Sigmoid colon (tissue), 7 donors: ENCODE results near the gene CHERP. TPM values are rescaled to one million over a fixed set of nuclear protein-coding genes. Genes with fewer than 3 reads are reported as not detected.

Source experiments
- DNase-seq: peaks from one replicate; pipeline ENCODE4 v3.0.0-alpha.2; 2019
- H3K27ac ChIP-seq, 4 donors: fragments of 200-600 bp; sonication (generic); one replicate each; pipeline ENCODE4 v1.5.1; 2016 to 2019; ENCODE audit warnings: mild to moderate bottlenecking in 1 of 4
- H3K27me3 ChIP-seq, 3 donors: fragments of 200-600 bp; sonication (generic); one replicate each; pipeline ENCODE4 v1.5.1; 2019; ENCODE audit warnings: mild to moderate bottlenecking in 1 of 3
- H3K36me3 ChIP-seq, 4 donors: fragments of 200-600 bp; sonication (generic); one replicate each; pipeline ENCODE4 v1.5.1; 2016 to 2019
- H3K4me1 ChIP-seq, 4 donors: fragments of 200-600 bp; sonication (generic); one replicate each; pipeline ENCODE4 v1.5.1; 2017 to 2019
- H3K4me3 ChIP-seq, 4 donors: fragments of 200-600 bp; sonication (generic); one replicate each; pipeline ENCODE4 v1.5.1; 2017 to 2019; ENCODE audit warnings: mild to moderate bottlenecking in 2 of 4, moderate library complexity in 1 of 4
- H3K9me3 ChIP-seq, 4 donors: fragments of 200-600 bp in 3 of 4; sonication (generic) in 3 of 4; one replicate each; pipeline versions ENCODE4 v1.5.1 to v1.6.1; 2013 to 2019
- CTCF ChIP-seq, 4 experiments: fragments of 450-650 bp in 3 of 4; fragments of 200-600 bp in 1 of 4; IDR thresholded peaks; one replicate each; pipeline ENCODE4 v1.5.1; 2016 to 2019; ENCODE audit warnings: antibody characterized with exemption in 4 of 4, mild to moderate bottlenecking in 3 of 4, moderate library complexity in 2 of 4
- EP300 ChIP-seq, 4 donors: sonication (generic); formaldehyde crosslinking; IDR thresholded peaks; one replicate each; pipeline ENCODE4 v1.6.1; 2017; ENCODE audit warnings: antibody characterized with exemption in 4 of 4
- POLR2A ChIP-seq, 2 donors: fragments of 450-650 bp; IDR thresholded peaks; one replicate each; pipeline ENCODE4 v1.6.1; 2016; ENCODE audit warnings: antibody characterized with exemption in 2 of 2, mild to moderate bottlenecking in 2 of 2, moderate library complexity in 2 of 2
- POLR2AphosphoS5 ChIP-seq, 4 donors: sonication (generic); formaldehyde crosslinking; IDR thresholded peaks; one replicate each; pipeline ENCODE4 v1.6.1; 2017; ENCODE audit warnings: antibody characterized with exemption in 4 of 4
- WGBS, 2 donors: extraction: QIAGEN DNeasy Blood & Tissue Kit; methylation state at CpG; one replicate each; pipeline ENCODE4 v1.1.7; 2013; 5-methylcytosine and 5-hydroxymethylcytosine counted together
- intact Hi-C: fragments of 100-400 bp; cut with DNase I; formaldehyde crosslinking; loops from one replicate; pipeline ENCODE4 v1.15.1; 2023
- polyA plus RNA-seq, 3 donors: library from polyadenylated mRNA; stranded (reverse); fragments of 200-250 nt; gene quantifications; one replicate each; pipeline ENCODE4 v1.2.3, GENCODE V29; 2013
- total RNA-seq, 4 donors: library from RNA; depleted of rRNA; stranded (reverse); fragments of >200 nt; gene quantifications; one replicate each; pipeline ENCODE4 v1.1.0, GENCODE V29; 2016
- donor health status: healthy with polysubstance abuse.
- donor health status: Bipolar disorder and iron deficiency.
- donor health status: healthy.

Gene CHERP
- total and polyA plus RNA-seq, 7 donors = 5.6 to 32.7 (median 8.6) TPM

GRCh38 chr19:16585094-16585801 lies 43.0 kb upstream of the CHERP start:
- Histone ChIP-seq H3K27ac (peak overlapping the region; percentile 62 to 69 (median 68)), H3K9me3 (no peaks in the 10 kb centered on the region), H3K27me3 (no peaks in the 10 kb centered on the region), H3K4me3 (no peak overlapping the region), H3K4me1 (peaks cover 0 to 89% (median 80%) of the 10 kb centered on the region in 4 donors), H3K36me3 (no peaks in the 10 kb centered on the region)
- intact Hi-C loops = no loop called here
- WGBS, 2 donors = 51 to 53% methylated on average over 13 of the region's 13 CpGs
- TF ChIP-seq POLR2A (IDR thresholded peaks at IDR 0.05) = no peak
- no peak for TF ChIP-seq POLR2AphosphoS5 (IDR thresholded peaks at IDR 0.05)
- no peak for TF ChIP-seq EP300 (IDR thresholded peaks at IDR 0.05)
- no peak for TF ChIP-seq CTCF (IDR thresholded peaks at IDR 0.05)
- no peak for DNase-seq

- 4 to 6% methylated on average over 15 of the region's 15 CpGs for WGBS, 2 donors
- no peak for TF ChIP-seq EP300 (IDR thresholded peaks at IDR 0.05)
- TF ChIP-seq POLR2A (IDR thresholded peaks at IDR 0.05) = peak in 1 of 2 donors; percentile 17
- TF ChIP-seq CTCF (IDR thresholded peaks at IDR 0.05) = no peak
- peak; percentile 32 to 72 (median 51) for TF ChIP-seq POLR2AphosphoS5 (IDR thresholded peaks at IDR 0.05)
- Histone ChIP-seq H3K9me3 (no peaks in the 10 kb centered on the region), H3K27me3 (no peaks in the 10 kb centered on the region), H3K36me3 (peaks cover 0 to 7% (median 0%) of the 10 kb centered on the region in 4 donors), H3K4me3 (peak overlapping the region in 2 of 4 donors; percentile 16 to 22), H3K4me1 (peaks cover 0 to 81% (median 74%) of the 10 kb centered on the region in 4 donors), H3K27ac (peak overlapping the region; percentile 62 to 69 (median 68))
- intact Hi-C loops = no loop called here
- peak; percentile 93 for DNase-seq
Measured at GRCh38 chr19:16584248-16585093, 42.2 kb upstream of the CHERP start.

- 91 to 93% methylated on average over 10 of the region's 10 CpGs for WGBS, 2 donors
- H3K27ac ChIP-seq = peak overlapping the region in 1 of 4 donors; percentile 10
- DNase-seq = no peak
Measured at GRCh38 chr19:16582486-16583261, 40.4 kb upstream of the CHERP start.

More at GRCh38 chr19:16582486-16583261, 40.4 kb upstream of the CHERP start:
- Histone ChIP-seq H3K27me3 (no peaks in the 10 kb centered on the region), H3K9me3 (no peaks in the 10 kb centered on the region), H3K4me1 (peaks cover 0 to 63% (median 56%) of the 10 kb centered on the region in 4 donors), H3K4me3 (no peak overlapping the region), H3K36me3 (peaks cover 0 to 25% (median 2%) of the 10 kb centered on the region in 4 donors)
- no peak for TF ChIP-seq POLR2A (IDR thresholded peaks at IDR 0.05)
- no peak for TF ChIP-seq EP300 (IDR thresholded peaks at IDR 0.05)
- TF ChIP-seq POLR2AphosphoS5 (IDR thresholded peaks at IDR 0.05) = no peak
- no peak for TF ChIP-seq CTCF (IDR thresholded peaks at IDR 0.05)
- intact Hi-C loops = no loop called here
